Mammary microvascular endothelial cell (primary cell): Measurements from ENCODE around the gene HNRNPA0. TPM values are rescaled to one million over a fixed set of nuclear protein-coding genes. Genes with fewer than 3 reads are reported as not detected.

Experiments
- total RNA-seq: library from RNA; depleted of rRNA; stranded (reverse); fragments of >200 nt; gene quantifications from 2 replicates; pipeline ENCODE4 v1.2.3, GENCODE V29; 2015

Gene HNRNPA0
- 6.6 and 7.5 TPM in 2 replicates for total RNA-seq

GRCh38 chr5:137754188-137754960 lies at the start of gene HNRNPA0:
TSS of gene HNRNPA0 (minus strand) at chr5:137754363. CDS start at chr5:137754066, 297 bp downstream.

DNA sequence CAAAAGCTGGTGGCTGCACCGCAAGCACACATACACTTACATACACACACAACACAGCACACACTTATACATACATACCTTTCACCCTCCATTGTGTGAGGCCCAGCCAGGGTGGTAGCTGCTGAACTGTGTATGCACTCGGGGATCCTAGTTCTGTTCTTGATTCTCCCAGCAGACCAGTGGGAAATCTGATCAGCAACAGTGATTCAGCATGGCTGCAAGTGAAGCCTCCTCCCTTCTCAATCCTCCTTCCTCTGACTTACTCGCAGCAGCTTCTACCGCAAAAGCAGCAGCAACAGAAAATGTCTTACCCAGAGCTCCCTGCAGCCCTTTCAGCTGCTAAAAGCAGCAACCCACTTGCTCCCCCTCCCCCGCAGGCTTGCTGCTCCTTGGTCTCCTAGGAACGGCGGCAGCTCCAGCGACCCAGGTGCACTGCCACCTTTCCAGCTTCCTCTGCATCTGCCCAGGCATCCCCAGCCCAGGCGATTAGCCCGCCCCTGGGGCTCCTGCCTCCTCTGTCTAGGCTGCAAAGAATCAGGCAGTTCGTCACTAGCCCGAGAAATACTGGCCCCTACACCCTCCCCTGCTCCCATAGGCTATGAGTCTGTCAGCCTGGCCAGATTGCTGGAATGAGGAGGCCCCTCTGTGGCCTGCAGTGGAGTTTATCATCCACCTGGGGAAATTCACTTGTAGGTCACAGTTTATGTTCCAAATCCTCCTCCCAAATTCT lies 18.4 kb downstream of the HNRNPA0 start, which contains the start of gene KLHL3:
Gene KLHL3 (minus strand): TSS at position 535 of the 730 bp plus-strand sequence. CDS start 443 bp downstream, at position 92.

Other genes starting within 250 kb of the HNRNPA0 start
- gene KLHL3, start 18.3 kb downstream of the HNRNPA0 start, total RNA-seq, result 0.79 and 1.2 TPM in 2 replicates
- not detected in 2 replicates for gene MYOT, start 113.5 kb upstream of the HNRNPA0 start, total RNA-seq
- not detected in 2 replicates for gene PKD2L2, start 135.1 kb upstream of the HNRNPA0 start, total RNA-seq